Fibroblast of pulmonary artery (primary cell): ENCODE data around the gene ROGDI.

ENCODE experiments used
- DNase-seq: peaks from one replicate; pipeline ENCODE4 v3.0.0-alpha.2; 2010; ENCODE audit warnings: low read depth
- H3K4me3 ChIP-seq: replicated peaks from 2 replicates; pipeline ENCODE4 v1.5.1; 2011; ENCODE audit warnings: low read depth, mild to moderate bottlenecking, control low read depth, low read length, moderate library complexity
- CTCF ChIP-seq: IDR thresholded peaks from 2 replicates; pipeline ENCODE4 v1.5.1; 2011; ENCODE audit warnings: mild to moderate bottlenecking, control low read depth, low read length, inconsistent platforms; ENCODE audit errors: missing control alignments

Gene ROGDI

GRCh38 chr16:4777339-4778049 is 24.9 kb downstream of the ROGDI start:
- DNase-seq: no peak
- TF ChIP-seq CTCF: no peak
- H3K4me3 ChIP-seq: no peak overlapping the region

GRCh38 chr16:4776141-4776705 is 26.2 kb downstream of the ROGDI start:
- no peak for DNase-seq
- no peak for TF ChIP-seq CTCF
- H3K4me3 ChIP-seq: no peak overlapping the region

- TF ChIP-seq CTCF: no peak
- no peak for DNase-seq
- H3K4me3 ChIP-seq: no peak overlapping the region
Observed at GRCh38 chr16:4775005-4775404, 27.4 kb downstream of the ROGDI start.

- H3K4me3 ChIP-seq: no peak overlapping the region
- DNase-seq: no peak
- TF ChIP-seq CTCF: no peak
Observed at GRCh38 chr16:4772351-4772750, 30.1 kb downstream of the ROGDI start.

GRCh38 chr16:4771646-4772045 is 30.8 kb downstream of the ROGDI start:
- DNase-seq: no peak
- no peak overlapping the region for H3K4me3 ChIP-seq
- no peak for TF ChIP-seq CTCF

- H3K4me3 ChIP-seq: peak overlapping the region; percentile 70
- DNase-seq: no peak
- no peak for TF ChIP-seq CTCF
Observed at GRCh38 chr16:4769306-4769638, 33.2 kb downstream of the ROGDI start.
